Measurements from ENCODE around the gene UQCR11.

Gene UQCR11

DNA sequence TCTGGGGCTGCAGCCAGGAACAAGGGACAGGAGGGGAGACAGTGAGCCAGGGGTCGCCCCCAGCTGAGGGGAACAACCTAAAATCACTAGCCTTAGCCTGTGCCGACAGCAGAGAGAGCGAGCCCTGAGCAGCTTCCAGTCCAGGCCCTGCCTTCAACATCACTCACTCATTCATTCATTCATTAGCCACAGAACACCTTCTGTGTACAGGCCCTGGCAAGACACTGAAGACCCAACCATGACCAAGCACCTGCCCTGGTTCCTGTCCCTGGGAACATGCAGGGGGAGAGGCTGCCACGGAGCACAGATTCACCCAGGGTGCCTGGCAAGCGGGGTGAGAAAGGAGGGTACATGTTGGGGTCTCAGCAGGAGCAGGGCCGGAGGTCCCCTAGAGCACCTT is 42.0 kb downstream of the UQCR11 start:
- DNase-seq = no peak

DNA sequence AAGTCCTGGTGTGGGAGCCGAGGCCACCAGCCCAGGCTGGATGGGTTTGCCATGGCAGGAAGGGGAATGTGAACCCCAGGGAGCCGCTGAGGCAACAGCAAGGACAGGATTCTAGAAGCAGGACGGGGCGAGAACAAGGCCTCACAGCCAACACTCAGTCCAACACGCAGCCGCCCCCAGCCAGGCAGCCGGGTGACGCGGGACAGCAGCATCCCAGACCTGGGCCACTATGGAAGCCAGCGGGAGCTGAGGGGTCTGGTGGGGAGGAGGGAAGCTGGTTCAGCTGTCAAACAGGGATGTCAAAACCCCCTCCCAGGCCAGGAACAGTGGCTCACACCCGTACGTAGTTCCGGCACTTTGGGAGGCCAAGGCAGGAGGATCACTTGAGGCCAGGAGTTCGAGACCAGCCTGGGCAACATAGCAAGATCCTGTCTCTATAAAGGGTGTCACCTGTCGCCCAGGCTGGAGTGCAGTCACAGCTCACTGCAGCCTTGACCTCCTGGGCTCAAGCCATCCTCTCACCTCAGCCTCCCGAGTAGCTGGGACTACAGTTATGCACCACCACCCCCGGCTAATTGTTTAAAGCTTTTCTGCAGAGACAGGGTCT is 43.9 kb downstream of the UQCR11 start:
- DNase-seq = no peak

DNA sequence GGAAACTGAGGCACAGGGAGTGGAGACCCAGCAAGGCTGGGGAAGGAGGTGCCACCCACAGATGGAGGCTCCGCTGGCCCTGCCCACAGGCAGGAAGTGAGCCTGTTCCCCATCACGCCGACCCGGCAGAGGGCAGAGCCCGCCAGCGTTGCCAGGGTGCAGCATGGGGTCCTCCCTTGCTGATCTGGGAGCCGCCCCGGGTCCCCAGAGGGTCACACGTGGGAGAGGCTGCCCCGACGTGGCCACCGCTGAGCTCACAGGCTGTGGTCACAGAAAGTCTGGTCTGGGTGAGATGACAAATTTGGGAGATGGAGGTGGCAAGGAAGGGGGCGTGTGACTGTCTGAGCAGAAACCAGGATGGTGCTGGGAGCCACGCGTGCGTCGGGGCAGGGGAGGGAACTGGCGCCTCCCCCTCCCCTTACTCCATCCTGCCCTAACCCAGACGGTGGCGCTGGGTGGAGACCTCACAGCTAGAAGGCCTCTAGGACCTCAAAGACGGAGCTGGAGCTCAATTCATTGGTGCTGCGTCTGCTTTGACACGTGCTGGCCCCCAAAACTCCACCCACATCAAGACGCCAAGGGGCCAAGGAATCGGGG is 44.9 kb downstream of the UQCR11 start:
- DNase-seq = no peak

DNA sequence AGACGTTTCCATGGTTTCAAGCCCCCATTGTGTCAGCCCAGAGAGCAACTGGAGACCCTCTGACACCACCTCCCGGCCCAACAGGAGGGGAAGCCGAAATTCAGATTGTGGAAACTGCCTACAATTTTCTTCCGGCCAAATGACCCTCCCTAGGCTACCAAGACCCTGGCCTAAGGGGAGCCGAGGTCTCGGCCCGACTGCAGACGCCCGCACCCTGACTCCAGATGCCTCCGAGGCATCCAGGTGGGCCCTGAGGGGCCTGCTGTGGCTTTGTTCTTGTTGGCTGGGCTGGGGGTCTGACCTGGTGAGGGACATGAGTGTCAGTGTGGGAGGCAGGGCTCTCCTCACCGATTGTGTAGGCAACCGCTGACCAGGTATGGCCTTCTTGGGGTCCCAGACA is 46.7 kb downstream of the UQCR11 start:
- DNase-seq = no peak

DNA sequence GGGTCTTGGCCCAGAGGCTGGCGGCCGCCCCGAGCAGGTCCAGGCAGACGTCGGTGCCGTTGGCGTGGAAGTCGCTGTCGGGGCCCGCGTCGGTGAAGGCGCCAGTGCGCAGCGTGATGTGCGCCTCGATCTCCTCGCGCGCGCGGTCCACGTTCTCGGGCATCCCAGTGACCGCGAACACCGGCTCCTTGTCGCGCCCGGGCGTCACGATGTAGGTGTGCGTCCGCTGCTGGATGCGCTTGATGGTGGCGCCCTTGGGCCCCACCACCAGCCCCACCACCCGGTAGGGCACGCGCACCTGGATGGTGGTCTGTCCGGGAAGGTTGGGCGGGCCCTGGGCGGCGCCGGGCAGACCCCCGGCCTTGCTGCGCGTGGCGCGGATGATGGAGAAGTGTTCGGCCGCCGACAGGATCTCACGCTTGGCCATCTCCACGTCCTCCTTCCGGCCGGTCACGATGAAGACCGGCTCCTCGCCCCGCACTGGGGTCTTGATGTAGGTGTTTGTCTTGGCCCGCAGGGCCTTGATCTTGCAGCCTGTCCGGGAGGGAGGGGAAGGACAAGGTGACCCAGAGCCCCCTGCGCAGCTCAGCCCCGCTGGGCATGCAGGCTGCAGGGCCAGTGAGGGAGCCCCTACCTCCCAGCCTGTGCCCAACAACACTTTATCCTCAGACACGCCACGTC is 48.7 kb downstream of the UQCR11 start:
- DNase-seq = no peak

DNA sequence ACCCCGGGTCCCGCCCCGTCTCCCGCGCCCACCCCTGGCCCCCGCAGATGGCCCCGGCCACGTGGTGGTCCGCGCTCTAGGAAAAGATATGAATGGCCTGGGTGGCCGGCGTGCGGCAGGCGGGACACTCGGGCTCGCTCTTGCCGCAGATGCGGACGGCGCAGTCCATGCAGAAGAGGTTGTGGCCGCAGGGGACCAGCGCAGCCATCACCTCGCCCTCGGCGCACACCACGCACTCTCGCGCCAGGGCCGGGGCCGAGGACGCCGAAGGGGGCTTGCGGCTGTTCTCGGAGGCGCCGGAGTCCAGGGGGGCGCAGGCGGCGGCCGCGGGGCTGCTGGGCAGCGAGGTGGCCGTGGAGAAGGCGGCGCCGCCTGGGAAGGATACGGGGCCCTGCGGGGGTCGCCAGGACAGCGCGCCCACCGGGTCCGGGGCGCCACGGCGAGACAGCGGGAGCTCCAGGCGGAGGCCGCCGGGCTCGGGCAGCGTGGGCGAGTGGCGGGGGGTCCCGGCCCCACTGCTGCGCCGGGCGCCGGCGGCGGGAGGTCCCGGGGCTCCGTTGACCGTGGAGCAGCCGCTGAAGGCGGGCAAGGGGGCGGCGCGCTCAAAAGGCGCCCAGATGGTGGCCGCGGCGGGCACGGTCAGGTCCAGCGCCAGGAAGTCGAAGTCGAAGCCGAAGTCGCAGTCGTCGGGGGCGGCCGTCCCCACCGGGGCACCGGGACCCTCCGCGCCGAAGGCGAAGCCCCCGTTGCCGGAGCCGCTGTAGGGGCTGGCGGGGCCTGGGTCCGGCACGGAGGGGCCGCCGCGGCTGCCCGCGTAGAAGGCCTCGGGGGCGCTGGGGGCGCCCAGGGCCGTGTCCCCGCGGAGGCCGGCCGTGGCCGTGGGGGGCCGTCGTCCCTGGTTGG is 49.5 kb downstream of the UQCR11 start:
- DNase-seq = no peak

DNA sequence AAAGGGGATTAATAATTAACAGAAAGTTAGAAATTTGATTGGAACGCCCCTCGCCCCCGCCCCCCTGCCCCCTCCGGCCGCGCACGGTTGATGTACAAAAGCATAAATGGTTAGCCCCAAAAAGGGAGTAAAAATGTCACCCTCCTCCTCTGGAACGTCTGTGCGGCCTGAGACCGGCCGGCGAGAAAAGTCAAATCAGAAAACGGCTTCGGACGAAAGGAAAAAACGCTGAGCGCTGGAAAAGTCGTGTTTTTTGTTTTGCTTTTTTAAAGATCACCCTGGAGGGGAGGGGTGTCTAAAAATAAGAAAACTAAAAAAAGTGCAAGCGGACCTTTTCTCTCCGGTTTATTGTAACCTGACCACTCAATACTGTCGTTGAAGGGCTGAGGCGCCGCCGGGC is 50.3 kb downstream of the UQCR11 start:
- DNase-seq = no peak

DNA sequence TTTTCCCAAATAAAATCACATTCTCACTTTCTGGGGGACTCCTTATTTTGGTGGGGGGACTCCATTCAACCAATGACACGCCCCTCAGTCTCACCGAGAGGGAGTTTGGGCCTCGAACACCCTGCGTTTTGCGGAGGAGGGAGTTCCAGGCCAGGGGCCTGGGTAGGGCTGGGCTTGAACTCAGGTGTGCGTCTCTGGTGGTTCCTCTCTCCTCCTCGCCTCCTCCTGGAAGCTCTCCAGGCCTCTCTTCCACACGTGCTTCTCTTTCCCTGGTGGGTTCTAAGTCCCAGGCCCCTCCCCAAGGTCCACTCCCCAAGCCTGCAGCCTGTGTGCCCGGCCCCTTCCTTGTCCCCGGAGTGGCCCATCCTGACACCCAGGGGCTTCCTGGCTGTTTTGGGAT is 51.8 kb downstream of the UQCR11 start:
- no peak for DNase-seq

DNA sequence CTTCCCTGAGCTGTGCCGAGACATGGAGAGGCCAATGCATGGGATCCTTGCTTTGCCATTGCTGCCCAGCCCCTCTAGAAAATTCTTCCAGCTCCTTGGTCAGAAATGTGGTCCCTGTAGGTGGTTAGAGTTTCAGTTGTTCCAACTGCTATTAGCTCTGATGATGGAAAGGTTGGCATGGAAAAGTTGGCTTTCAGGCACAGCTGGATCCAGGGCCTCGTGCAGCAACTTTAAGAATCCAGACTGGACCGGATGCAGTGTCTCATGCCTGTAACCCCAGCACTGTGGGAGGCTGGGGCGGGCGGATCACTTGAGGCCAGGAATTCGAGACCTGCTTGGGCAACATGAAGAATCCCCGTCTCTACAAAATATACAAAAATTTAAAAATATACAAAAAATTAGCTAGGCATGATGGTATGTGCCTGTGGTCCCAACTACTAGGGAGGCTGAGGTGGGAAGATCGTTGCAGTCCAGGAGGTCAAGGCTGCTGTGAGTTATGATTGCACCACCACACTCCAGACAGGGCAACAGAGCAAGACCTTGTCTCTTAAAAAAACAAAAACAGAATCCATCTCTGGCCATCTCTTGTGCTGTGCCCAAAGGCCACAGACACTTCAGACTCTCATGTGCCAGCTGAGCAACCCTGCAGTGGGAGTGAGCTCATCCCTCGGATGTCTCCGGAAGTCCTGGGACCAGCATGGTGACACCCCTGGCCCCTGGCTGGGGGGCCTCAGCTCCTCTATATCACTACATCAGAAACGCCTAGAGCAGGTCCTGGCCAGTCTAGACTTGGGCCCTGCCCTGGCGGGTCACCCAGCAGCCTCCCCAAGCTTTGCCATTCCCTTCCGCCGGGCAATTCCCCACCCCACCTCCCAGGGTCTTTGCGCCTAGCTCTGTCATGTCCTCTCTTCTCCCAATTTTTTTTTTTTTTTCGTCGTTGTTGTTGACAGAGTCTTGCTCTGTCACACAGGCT is 53.9 kb downstream of the UQCR11 start:
- DNase-seq = no peak

DNA sequence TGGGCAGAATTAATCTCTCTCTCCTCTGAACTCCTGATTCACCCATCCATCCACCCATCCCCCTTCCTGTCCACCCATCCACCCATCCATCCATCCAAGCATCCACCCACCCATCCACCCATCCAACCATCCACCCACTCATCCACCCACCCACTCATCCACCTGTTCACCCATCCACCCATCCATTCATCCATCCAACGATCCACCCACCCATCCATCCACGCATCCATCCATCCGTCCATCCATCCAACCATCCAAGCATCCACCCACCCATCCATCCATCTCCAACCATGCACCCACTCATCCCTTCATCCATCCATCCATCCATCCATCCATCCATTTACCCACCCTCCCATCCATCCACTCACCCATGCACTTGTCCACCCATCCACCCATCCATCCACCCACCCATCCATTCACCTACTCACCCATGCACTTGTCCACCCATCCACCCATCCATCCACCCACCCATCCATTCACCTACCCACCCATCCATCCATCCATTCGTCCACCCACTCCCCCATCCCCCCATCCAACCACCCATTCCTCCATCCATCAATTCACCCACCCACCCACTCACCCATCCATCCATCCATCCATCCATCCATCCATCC is 55.8 kb downstream of the UQCR11 start:
- DNase-seq = no peak

All from EL (cell line).